Smooth muscle cell (in vitro differentiated cells): Measurements from ENCODE around the gene ZNF555. TPM values are rescaled to one million over a fixed set of nuclear protein-coding genes. Genes with fewer than 3 reads are reported as not detected.
A peak's percentile ranks its signal among the peaks of the same experiment; 100 is the strongest.
"Not testable (repeated sequence)": the region's sequence is repeated elsewhere in the genome, so short reads cannot be mapped to it uniquely, and the experiment has no call there.

Experiments
- DNase-seq: peaks from one replicate; lab custom pipeline; 2025; ENCODE audit not compliant: unreplicated experiment; lab: John Stamatoyannopoulos, UW
- H2AFZ ChIP-seq: fragments of 200-600 bp; sonication (generic); 2 replicates; pipeline ENCODE4 v1.6.0; 2016; ENCODE audit warnings: antibody characterized with exemption, low read depth, mild to moderate bottlenecking
- H3F3A ChIP-seq: fragments of 200-600 bp; sonication (generic); 2 replicates; pipeline ENCODE4 v1.6.0; 2017; ENCODE audit warnings: antibody characterized with exemption, low read depth
- H3K27ac ChIP-seq: fragments of 200-600 bp; sonication (generic); 2 replicates; pipeline ENCODE4 v1.5.1; 2016; ENCODE audit warnings: low read depth, mild to moderate bottlenecking
- H3K27me3 ChIP-seq: fragments of 200-600 bp; sonication (generic); 2 replicates; pipeline ENCODE4 v1.6.1; 2016; ENCODE audit warnings: low read depth, mild to moderate bottlenecking
- H3K36me3 ChIP-seq: fragments of 200-600 bp; sonication (generic); 2 replicates; pipeline ENCODE4 v1.5.1; 2016; ENCODE audit warnings: low read depth
- H3K4me1 ChIP-seq: fragments of 200-600 bp; sonication (generic); 2 replicates; pipeline ENCODE4 v1.5.1; 2016; ENCODE audit warnings: low read depth
- H3K4me2 ChIP-seq: fragments of 200-600 bp; sonication (generic); 2 replicates; pipeline ENCODE4 v1.6.0; 2016; ENCODE audit warnings: mild to moderate bottlenecking
- H3K4me3 ChIP-seq: fragments of 200-600 bp; sonication (generic); 2 replicates; pipeline ENCODE4 v1.5.1; 2016; ENCODE audit warnings: mild to moderate bottlenecking
- H3K79me2 ChIP-seq: fragments of 200-600 bp; sonication (generic); 2 replicates; pipeline ENCODE4 v1.6.0; 2016; ENCODE audit warnings: low read depth, mild to moderate bottlenecking
- H3K9ac ChIP-seq: fragments of 200-600 bp; sonication (generic); 2 replicates; pipeline ENCODE4 v1.6.0; 2016; ENCODE audit warnings: low read depth
- H3K9me3 ChIP-seq: fragments of 200-600 bp; sonication (generic); replicated peaks from 2 replicates; pipeline ENCODE4 v1.5.1; 2016; ENCODE audit warnings: low read depth
- H4K20me1 ChIP-seq: fragments of 200-600 bp; sonication (generic); 2 replicates; pipeline ENCODE4 v1.6.0; 2016; ENCODE audit warnings: low read depth
- CTCF ChIP-seq: fragments of 200-600 bp; sonication (generic); IDR thresholded peaks from 2 replicates; pipeline ENCODE4 v1.5.1; 2017; ENCODE audit warnings: borderline replicate concordance, mild to moderate bottlenecking, antibody characterized with exemption; ENCODE audit not compliant: insufficient read depth, poor library complexity, severe bottlenecking
- WGBS: methylation state at CpG from one replicate; pipeline ENCODE4 v1.1.7; 2016; ENCODE audit warnings: low lambda C conversion rate; 5-methylcytosine and 5-hydroxymethylcytosine counted together
- polyA plus RNA-seq: library from polyadenylated mRNA; unstranded; fragments of >200 nt; fragmentation: Nextera tagmentation; extraction: Ambion mirVana; gene quantifications from 2 replicates; pipeline ENCODE4 v1.2.1, GENCODE V29; 2016
- total RNA-seq: library from RNA; depleted of rRNA; stranded (reverse); fragments of >200 nt; gene quantifications from 2 replicates; pipeline ENCODE4 v1.2.3, GENCODE V29; 2014

ZNF555 gene
- total RNA-seq, result 4.9 and 10.0 TPM in 2 replicates
- polyA plus RNA-seq, result 3.2 and 6.1 TPM in 2 replicates

- H3K27ac ChIP-seq, result peak within 1 kb of the TSS; percentile 83
- WGBS, result 2% methylated on average over 89 of the region's 106 CpGs
- peak; percentile 97 for DNase-seq
- peaks cover 10% of the 10 kb centered on the region for H3K9me3 ChIP-seq
- no peaks in the 10 kb centered on the region for H3K27me3 ChIP-seq
- TF ChIP-seq CTCF, result peak; percentile 19
- peaks cover 41% of the 10 kb centered on the region for H3K79me2 ChIP-seq
- H4K20me1 ChIP-seq, result peaks cover 6% of the 10 kb centered on the region
- peak within 1 kb of the TSS; percentile 78 for H2AFZ ChIP-seq
- peak within 1 kb of the TSS; percentile 97 for H3K4me3 ChIP-seq
- H3K4me1 ChIP-seq, result peaks cover 7% of the 10 kb centered on the region
- H3K36me3 ChIP-seq, result peaks cover 5% of the 10 kb centered on the region
- no peaks in the 10 kb centered on the region for H3F3A ChIP-seq
- H3K9ac ChIP-seq, result peak within 1 kb of the TSS; percentile 76
- peak within 1 kb of the TSS; percentile 94 for H3K4me2 ChIP-seq
Observed at GRCh38 chr19:2840794-2841791, at the start of gene ZNF555. Gene ZNF555, plus strand, starts transcription at chr19:2841475. Its CDS starts 98 bp downstream, at chr19:2841573.

GRCh38 chr19:2791876-2792275 lies 49.4 kb upstream of the ZNF555 start:
- H3K79me2 ChIP-seq, result peaks cover 18% of the 10 kb centered on the region
- no peak overlapping the region for H3K4me2 ChIP-seq
- no peak for TF ChIP-seq CTCF
- no peak overlapping the region for H3K9ac ChIP-seq
- no peak for DNase-seq
- no peaks in the 10 kb centered on the region for H3F3A ChIP-seq
- no peak overlapping the region for H3K4me3 ChIP-seq
- H3K27me3 ChIP-seq, result no peaks in the 10 kb centered on the region
- H3K4me1 ChIP-seq, result no peaks in the 10 kb centered on the region
- H3K27ac ChIP-seq, result no peak overlapping the region
- H2AFZ ChIP-seq, result no peak overlapping the region
- H3K36me3 ChIP-seq, result no peaks in the 10 kb centered on the region
- peaks cover 3% of the 10 kb centered on the region for H4K20me1 ChIP-seq
- WGBS, result 85% methylated on average over 14 of the region's 16 CpGs
- H3K9me3 ChIP-seq, result no peaks in the 10 kb centered on the region

GRCh38 chr19:2792666-2793065 lies 48.6 kb upstream of the ZNF555 start:
- H3K4me3 ChIP-seq, H3K36me3 ChIP-seq, H2AFZ ChIP-seq, H3F3A ChIP-seq, H3K4me2 ChIP-seq, H3K4me1 ChIP-seq, H3K9ac ChIP-seq, H3K27ac ChIP-seq, DNase-seq, H3K27me3 ChIP-seq, H3K9me3 ChIP-seq: not testable (repeated sequence)
- H3K79me2 ChIP-seq, result peaks cover 11% of the 10 kb centered on the region
- peaks cover 11% of the 10 kb centered on the region for H4K20me1 ChIP-seq
- WGBS, result 97% methylated on average over 10 of the region's 10 CpGs

- H3K4me3 ChIP-seq, result no peak overlapping the region
- no peak overlapping the region for H3K27ac ChIP-seq
- no peak overlapping the region for H2AFZ ChIP-seq
- TF ChIP-seq CTCF, result no peak
- no peak for DNase-seq
- H3K79me2 ChIP-seq, result peaks cover 6% of the 10 kb centered on the region
- no peaks in the 10 kb centered on the region for H3F3A ChIP-seq
- no peaks in the 10 kb centered on the region for H3K9me3 ChIP-seq
- no peaks in the 10 kb centered on the region for H3K4me1 ChIP-seq
- H3K27me3 ChIP-seq, result no peaks in the 10 kb centered on the region
- WGBS, result 95% methylated on average over 7 of the region's 7 CpGs
- H3K36me3 ChIP-seq, result no peaks in the 10 kb centered on the region
- H3K9ac ChIP-seq, result no peak overlapping the region
- H3K4me2 ChIP-seq, result no peak overlapping the region
- H4K20me1 ChIP-seq, result peaks cover 12% of the 10 kb centered on the region
Observed at GRCh38 chr19:2793126-2793525, 48.1 kb upstream of the ZNF555 start.
